GM21528 (cell line): Measurements from ENCODE around the gene ADGRG1.

ENCODE experiments used
- ATAC-seq: cut with Tn5 transposase; IDR thresholded peaks from one replicate; pipeline ENCODE4 v1.9.1; 2021; ENCODE audit warnings: mild to moderate bottlenecking, moderate library complexity; ENCODE audit not compliant: unreplicated experiment, low FRiP score

ADGRG1 gene

GRCh38 chr16:57604177-57604576, 24.3 kb upstream of the ADGRG1 start:
- no peak for ATAC-seq

- ATAC-seq: no peak
Measured at GRCh38 chr16:57606147-57606846, 22.1 kb upstream of the ADGRG1 start.

- ATAC-seq: no peak
Measured at GRCh38 chr16:57606847-57607501, 21.5 kb upstream of the ADGRG1 start.

- ATAC-seq: no peak
Measured at GRCh38 chr16:57607676-57608461, 20.6 kb upstream of the ADGRG1 start.

GRCh38 chr16:57608462-57609113, 19.8 kb upstream of the ADGRG1 start:
- ATAC-seq: no peak

GRCh38 chr16:57609541-57610401, 18.7 kb upstream of the ADGRG1 start:
- peak; percentile 90 for ATAC-seq

GRCh38 chr16:57610611-57611010, 17.8 kb upstream of the ADGRG1 start:
- no peak for ATAC-seq

- no peak for ATAC-seq
Measured at GRCh38 chr16:57611181-57611580, 17.2 kb upstream of the ADGRG1 start.

GRCh38 chr16:57611706-57612105, 16.7 kb upstream of the ADGRG1 start:
- no peak for ATAC-seq

GRCh38 chr16:57612494-57612893, 15.9 kb upstream of the ADGRG1 start:
- no peak for ATAC-seq

GRCh38 chr16:57613514-57613913, 14.9 kb upstream of the ADGRG1 start:
- no peak for ATAC-seq

GRCh38 chr16:57614536-57614935, 13.9 kb upstream of the ADGRG1 start:
- ATAC-seq: no peak

- no peak for ATAC-seq
Measured at GRCh38 chr16:57614944-57615343, 13.5 kb upstream of the ADGRG1 start.

- ATAC-seq: no peak
Measured at GRCh38 chr16:57615813-57616212, 12.6 kb upstream of the ADGRG1 start.

- no peak for ATAC-seq
Measured at GRCh38 chr16:57616241-57616640, 12.2 kb upstream of the ADGRG1 start.

GRCh38 chr16:57616876-57617275, 11.6 kb upstream of the ADGRG1 start:
- no peak for ATAC-seq

GRCh38 chr16:57617604-57618111, 10.8 kb upstream of the ADGRG1 start:
- ATAC-seq: no peak

GRCh38 chr16:57618296-57619132, 9.9 kb upstream of the ADGRG1 start:
- no peak for ATAC-seq

GRCh38 chr16:57619133-57619605, 9.3 kb upstream of the ADGRG1 start:
- ATAC-seq: no peak
